Astrocyte of the cerebellum (primary cell): ENCODE results near the gene GNB1.
"Not testable (repeated sequence)": the region's sequence is repeated elsewhere in the genome, so short reads cannot be mapped to it uniquely, and the experiment has no call there.

Source experiments
- DNase-seq: peaks from one replicate; pipeline ENCODE4 v3.0.0-alpha.2; 2011; ENCODE audit warnings: low read depth
- H3K4me3 ChIP-seq: 2 replicates; pipeline ENCODE4 v1.5.1; 2011; ENCODE audit warnings: mild to moderate bottlenecking, low read depth, low read length, moderate library complexity
- in situ Hi-C: cut with HindIII; loops from 2 replicates; pipeline ENCODE4 v1.10.0; 2017; ENCODE audit warnings: low sequenced_read_pairs
- TF ChIP-seq, protein P1 (sequence below): IDR thresholded peaks from 2 replicates; pipeline ENCODE4 v1.5.1; 2012; ENCODE audit warnings: low read length, low read depth, moderate library complexity, mild to moderate bottlenecking; ENCODE audit errors: missing control alignments

Gene GNB1

GRCh38 chr1:1755852-1756251 lies 135.0 kb downstream of the GNB1 start:
- TF ChIP-seq, protein P1, sequence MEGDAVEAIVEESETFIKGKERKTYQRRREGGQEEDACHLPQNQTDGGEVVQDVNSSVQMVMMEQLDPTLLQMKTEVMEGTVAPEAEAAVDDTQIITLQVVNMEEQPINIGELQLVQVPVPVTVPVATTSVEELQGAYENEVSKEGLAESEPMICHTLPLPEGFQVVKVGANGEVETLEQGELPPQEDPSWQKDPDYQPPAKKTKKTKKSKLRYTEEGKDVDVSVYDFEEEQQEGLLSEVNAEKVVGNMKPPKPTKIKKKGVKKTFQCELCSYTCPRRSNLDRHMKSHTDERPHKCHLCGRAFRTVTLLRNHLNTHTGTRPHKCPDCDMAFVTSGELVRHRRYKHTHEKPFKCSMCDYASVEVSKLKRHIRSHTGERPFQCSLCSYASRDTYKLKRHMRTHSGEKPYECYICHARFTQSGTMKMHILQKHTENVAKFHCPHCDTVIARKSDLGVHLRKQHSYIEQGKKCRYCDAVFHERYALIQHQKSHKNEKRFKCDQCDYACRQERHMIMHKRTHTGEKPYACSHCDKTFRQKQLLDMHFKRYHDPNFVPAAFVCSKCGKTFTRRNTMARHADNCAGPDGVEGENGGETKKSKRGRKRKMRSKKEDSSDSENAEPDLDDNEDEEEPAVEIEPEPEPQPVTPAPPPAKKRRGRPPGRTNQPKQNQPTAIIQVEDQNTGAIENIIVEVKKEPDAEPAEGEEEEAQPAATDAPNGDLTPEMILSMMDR, result no peak
- H3K4me3 ChIP-seq, result no peak overlapping the region
- in situ Hi-C loops, result loop anchor here (5.0 kb wide), 1 partner anchor 66 kb away; no protein-coding TSS in a partner anchor
- no peak for DNase-seq

DNA sequence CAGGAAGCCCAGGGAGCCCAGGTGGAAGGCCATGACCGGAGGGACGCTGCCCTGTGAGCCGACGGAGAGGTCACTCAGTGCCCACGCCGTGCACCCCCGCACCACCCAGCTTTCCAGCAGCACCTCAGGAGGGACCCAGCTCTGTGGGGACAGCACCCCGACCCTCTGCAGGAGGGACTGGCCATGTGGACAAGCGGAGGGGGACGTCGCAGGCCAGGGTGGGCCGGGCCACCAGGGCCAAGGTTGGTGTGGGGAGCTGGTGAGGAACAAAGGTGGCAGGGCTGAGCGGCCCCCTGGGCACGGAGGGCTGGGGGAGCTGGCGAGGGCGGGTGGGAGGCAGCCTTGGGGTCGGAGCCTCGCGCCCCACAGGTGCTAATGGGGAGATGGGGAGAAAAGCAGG lies 135.5 kb downstream of the GNB1 start:
- DNase-seq, result no peak
- in situ Hi-C loops, result loop anchor here (5.0 kb wide), 1 partner anchor 67 kb away; no protein-coding TSS in a partner anchor
- TF ChIP-seq, protein P1, result no peak
- H3K4me3 ChIP-seq, result no peak overlapping the region

DNA sequence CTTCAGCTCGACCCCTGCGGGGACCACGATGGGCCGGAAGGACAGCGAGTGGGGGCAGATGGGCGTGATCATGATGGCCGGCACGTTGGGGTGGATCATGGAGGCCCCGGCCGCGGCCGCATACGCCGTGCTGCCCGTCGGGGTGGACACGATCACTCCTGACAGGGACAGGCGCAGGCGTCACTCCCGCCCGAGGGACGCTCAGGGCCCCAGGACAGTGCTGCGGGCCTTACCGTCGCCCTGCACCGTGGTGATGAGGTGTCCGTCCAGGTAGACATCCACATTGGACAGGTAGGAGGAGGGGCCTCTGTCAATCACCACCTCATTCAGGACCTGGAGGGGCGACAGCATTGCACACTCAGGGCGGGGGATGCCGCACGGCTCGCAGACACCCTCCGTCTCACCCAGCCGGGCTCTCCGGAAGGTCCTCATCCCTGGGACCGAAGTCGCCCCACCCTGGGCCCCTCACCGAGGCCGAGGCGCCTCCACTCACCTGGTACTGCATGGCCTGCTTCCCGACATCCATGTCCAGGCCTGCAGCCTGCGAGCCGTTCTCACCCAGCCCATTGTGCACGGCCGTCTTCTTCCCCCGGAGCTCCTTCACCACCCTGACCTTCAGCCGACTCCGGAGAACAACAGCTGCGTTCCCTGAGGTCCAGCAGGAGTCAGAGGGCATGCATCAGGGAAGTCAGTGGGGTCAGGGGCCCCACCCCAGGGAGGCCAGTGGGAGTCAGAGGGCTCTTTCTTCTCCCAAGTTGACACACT lies 136.7 kb downstream of the GNB1 start:
- in situ Hi-C loops, result no loop called here
- TF ChIP-seq, protein P1, result no peak
- no peak overlapping the region for H3K4me3 ChIP-seq
- no peak for DNase-seq

DNA sequence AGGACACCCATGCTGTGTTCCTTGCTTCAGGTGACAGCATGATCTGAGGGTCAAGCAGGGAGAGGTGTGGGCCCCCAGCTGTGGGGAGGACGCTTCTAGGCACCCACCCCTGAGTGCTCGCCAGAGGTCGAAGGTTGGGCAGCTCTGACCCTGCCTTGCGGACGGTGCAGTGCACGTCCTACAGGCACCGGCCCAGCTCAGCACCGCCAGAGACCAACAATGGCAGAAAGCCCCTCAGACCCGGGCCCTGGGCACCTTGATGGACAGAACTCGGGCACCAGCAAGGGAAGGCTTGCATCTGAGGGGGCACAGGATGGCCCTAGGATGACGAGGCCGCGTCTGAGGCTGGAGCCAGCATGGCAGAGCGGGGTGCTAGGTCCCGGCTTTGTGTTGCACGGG lies 137.3 kb downstream of the GNB1 start:
- TF ChIP-seq, protein P1, result no peak
- no peak overlapping the region for H3K4me3 ChIP-seq

DNA sequence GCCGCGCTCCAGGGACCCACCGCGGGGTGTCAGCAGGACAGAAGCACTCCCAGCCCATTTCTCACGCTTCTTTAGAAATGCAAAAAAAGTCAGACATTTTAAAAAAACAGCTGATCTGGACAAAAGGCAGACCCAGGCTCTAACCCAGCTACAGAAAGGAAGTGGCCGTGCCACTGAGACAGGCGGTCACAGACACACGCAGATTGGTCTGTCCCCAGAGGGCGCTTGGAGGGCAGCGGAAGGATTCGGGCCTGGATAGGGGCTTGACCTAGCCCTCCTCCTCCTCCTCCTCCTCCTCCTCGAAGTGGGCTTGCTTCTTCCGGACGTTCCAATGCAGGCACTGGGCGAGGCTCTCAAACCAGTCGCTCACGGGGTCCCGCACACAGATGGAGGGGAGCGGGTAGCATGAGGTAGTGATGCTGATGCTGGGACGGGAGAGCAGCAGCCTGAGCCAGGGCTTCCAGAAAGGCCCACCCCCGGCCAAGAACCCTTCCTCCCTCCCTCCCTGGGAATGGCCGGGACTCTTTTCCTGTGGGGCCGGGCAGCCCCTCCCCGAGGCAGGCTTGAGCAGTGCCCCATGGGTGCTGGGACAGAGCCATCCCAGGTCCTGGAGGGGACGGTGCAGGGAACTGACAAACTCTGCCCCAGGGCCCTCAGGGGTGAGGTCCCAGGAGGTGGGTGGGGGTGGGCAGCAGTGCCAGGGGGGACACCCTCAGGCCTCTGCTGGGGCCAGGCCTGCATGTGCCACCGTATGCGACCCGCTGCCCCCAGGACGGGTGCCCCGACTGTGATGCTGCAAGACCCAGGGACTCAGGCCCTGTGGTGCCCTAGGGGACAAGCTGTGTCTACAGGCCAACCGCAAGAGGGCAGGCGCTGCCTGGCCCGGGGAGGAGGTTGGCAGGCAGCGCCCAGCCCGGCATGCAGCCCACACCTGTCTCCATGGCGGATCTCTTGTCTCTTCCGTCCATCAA lies 138.0 kb downstream of the GNB1 start:
- DNase-seq, result no peak
- in situ Hi-C loops, result no loop called here
- TF ChIP-seq, protein P1, result no peak
- H3K4me3 ChIP-seq, result no peak overlapping the region

More for the DNA sequence above, 137.3 kb downstream of the GNB1 start:
- in situ Hi-C loops, result no loop called here
- no peak for DNase-seq

DNA sequence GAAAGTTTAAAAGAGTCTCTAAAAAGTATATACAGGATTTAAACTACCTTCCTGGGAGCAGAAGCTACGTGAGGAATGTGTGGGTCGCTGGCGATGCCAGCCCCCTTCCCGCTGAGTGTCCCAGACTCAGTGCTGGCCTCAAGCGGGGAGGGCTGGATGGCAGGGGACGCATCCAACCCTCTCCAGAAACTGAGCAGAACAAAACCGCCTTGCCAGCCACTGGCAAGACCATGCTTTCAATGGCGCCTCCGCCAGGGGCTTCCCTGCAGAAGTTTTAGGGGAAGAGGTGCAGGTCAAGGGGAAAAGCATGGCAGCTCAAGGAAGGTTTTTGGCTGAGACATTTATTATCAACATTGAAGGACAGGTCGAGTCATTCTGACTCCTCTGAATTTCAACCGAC lies 138.7 kb downstream of the GNB1 start:
- H3K4me3 ChIP-seq, result no peak overlapping the region
- no peak for DNase-seq
- TF ChIP-seq, protein P1, result no peak
- in situ Hi-C loops, result no loop called here

GRCh38 chr1:1749941-1750340 lies 140.9 kb downstream of the GNB1 start:
- DNase-seq, H3K4me3 ChIP-seq, in situ Hi-C loops: not testable (repeated sequence)
